Activated CD8-positive, alpha-beta memory T cell treated with anti-CD3 and anti-CD28 coated beads, Interleukin-2, amount 50 U/mL, for 24 hours (primary cell): Measurements from ENCODE around the gene WNT7B.

Experiments used
- DNase-seq: peaks from one replicate; pipeline ENCODE4 v3.0.0-alpha.2; 2020; ENCODE audit errors: extremely low read depth

The WNT7B gene

DNA sequence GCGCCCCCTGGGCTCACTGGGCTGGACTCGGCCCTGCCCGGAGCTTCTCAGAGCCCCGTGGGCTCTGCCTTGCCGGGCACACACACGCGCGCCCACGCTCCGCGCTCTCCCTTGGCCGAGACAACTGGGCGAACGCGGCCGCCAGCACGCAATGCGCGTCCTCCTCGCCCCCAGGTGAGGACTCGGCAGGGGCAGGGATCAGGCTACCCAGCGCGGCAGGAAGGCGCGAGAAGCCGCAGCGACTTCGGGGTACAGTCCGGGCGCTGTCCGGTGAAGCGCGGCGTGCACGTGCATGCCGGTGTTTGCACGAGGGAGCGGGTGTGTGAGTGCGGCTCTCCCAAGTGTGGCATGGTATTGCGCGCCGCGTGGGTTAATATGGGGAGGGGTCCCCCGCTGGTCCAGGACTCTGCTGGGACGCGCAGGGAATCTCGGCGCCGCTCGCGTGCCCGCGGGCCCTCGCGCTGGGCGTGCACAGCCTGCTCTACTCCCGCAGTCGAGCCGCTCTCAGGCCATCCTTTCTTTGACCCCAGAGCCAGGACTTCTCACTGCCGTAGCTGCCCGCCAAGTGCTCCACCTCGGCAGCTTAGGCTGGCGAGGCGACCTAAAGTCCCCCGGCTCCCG is 5.4 kb downstream of the WNT7B start:
- DNase-seq, result no peak

GRCh38 chr22:45970705-45971407 is 6.1 kb downstream of the WNT7B start:
- DNase-seq, result no peak

- DNase-seq, result no peak
Measured at GRCh38 chr22:45969801-45970470, 7.0 kb downstream of the WNT7B start.

DNA sequence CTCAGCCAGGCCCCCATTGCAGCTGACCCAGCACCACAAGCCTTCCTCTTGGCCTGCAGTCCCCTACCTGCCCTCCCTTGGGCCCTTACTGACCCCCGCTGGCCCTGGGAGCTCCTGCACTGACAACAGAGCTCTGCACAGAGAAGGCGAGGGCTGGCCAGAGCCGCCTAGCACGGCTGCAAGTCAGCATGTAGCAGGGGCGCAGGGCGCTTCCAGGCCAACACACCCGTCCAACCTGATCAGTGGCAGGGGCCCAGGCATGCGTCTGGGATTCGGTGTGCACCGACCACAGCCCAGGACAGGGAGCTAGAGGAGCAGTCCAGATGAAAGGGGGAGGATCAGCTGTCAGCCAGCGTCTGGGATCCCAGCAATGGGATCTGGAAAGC is 7.6 kb downstream of the WNT7B start:
- DNase-seq, result no peak

DNA sequence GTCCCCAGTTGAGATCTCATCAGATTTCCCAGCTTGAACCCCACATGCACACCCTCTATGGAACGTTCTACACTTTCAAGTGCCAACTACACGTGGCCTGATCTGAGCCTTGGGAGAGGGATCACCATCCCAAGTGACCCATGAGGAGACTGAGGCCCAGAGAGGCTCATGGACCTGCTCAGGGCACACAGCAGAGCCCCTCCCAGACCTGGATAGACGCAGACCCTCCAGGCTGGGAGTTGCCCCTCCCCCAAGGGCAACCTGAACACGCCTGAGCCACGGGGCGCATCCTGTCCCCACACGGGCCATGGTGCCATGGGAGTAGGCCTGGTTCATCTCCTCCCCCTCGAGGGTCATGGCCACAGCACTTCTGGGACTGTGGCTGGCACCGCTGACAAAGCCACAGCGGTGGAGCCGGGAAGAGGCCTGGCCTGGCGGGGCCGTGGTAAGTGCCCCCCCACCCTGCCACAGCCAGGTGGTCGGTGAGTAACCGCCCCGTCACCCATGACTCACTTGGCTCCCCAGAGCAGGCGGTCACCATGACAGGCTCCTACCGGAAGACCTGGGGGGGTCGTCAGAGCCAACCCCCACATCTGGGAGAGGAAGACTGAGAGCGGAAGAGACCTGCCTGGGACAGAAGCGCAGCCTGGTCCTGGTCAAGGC is 8.1 kb downstream of the WNT7B start:
- DNase-seq, result no peak

DNA sequence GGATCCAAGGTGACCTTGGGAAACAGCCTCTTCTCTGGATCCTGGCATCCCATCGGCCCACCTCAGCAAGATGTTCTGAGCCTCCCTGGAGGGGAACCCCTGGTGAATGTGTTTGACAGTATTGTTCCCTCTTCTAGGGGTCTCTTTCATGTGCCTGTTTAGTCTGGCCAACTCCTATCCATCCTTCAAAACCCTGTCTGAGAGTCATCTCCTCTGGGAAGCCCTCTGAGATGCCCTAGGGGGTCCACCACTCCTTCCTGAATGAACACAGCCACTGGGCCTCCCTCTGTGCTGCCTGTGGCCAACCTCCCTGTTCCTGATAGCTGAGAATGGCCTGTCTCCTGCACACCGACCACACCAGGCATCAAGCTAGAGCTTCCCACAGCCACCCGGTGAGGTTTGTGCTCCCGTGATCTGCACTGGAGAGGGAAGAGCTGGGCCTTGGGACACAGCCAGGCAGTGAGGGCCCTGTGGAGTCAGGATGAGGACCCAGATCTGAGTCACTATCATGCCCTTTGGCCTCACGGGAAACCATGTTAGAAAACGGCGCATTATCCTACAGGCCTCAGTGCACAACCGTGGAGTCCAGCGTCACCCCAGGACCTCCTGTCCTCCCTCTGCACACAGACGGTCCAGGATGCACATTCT is 8.8 kb downstream of the WNT7B start:
- DNase-seq, result no peak

DNA sequence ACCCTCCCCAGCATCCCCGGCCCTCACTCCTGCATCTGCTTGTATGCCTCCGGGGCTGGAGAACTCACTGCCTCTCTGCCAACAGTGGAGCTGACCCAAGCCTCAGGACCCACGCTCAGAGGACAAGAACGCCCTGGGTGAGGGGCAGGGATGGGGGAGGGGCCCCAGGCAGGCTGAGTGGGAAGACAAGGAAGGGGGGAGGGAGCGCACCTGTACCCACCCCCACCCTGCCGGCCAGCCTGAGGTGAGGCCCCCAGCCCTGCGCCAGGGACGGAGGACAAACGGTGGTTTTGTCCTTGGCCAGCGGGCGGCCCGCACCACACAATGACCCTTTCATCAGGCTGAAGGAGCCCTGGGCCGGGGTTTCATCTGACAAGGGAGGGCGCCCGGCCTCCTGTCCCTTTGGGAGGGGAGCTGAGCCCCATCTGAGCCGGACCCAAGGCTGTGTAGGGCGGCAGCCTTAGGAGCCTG is 10.0 kb downstream of the WNT7B start:
- DNase-seq, result no peak

DNA sequence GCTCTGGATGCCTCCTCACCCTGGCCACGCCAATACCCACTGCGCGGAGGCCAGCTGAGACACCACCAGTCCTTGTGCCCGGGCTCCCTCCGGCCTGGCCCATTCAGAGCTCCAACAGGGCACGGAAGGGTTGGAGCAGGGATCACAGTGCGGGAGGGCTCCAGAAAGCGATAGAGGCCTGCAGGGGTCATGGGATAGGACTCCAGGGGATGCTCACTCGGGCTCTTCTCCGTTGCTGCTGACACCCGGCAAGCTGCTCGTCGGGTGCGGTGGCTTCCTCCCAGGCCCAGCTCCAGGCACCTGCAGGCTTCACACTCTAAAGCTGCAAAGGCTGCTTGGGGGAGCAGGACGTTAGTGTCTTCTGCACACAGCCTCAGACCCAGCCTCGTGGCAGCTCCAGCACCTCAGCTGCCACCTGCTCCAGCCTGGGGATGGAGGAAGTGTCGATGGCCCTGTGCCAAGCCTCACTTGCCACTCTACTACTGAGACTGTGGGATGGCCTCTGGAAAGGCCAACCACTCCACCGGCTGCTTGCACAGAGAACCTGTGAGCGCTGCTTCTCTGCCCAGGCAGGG is 10.6 kb downstream of the WNT7B start:
- no peak for DNase-seq

DNA sequence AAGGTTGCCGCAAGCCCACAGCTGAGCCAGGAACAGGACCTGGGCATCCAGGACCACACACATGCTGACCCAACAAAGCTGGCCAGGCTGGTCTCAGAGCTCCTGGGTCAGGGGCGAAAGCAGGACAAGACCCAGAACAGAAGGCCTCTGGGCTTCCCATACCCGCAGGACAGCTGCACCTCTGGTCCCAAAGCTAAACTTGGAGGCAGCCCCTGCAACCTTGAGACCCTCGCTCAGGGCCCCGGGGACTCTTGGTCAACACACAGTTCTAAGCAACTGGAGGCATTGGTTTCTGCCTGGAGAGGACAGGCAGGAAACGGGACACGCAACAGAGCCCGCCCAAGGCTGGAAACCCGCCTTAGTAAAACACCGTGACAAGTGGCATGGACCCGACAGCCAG is 11.4 kb downstream of the WNT7B start:
- DNase-seq, result no peak

DNA sequence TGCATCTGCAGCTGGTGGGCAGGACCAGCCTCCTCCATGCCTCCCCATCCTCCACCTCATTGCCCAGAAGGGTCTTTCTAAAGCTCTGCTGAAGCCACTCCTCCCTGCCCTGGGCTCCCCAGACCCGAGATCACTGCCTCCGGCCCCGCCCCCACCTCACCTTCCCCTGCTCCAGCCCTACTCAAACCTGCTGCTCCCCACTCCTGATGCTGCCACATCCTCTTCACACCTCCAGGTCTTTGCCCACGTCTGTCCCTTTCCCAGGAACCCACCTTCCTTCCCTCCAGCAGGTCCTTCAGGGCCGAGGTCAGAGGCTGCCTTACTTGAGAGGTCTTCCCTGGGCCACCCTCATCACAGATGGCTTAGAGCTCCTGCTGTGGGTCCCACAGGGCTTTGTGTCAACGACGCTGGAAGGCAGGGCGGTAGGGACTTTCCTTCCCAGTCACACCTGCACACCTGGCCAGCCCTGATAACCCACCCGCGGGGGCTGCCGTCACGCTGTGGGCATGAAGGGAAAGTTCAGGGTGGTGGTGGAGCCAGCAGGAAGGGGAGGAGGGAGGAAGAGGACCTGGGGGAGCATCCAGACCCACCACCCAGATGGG is 11.9 kb downstream of the WNT7B start:
- no peak for DNase-seq

DNA sequence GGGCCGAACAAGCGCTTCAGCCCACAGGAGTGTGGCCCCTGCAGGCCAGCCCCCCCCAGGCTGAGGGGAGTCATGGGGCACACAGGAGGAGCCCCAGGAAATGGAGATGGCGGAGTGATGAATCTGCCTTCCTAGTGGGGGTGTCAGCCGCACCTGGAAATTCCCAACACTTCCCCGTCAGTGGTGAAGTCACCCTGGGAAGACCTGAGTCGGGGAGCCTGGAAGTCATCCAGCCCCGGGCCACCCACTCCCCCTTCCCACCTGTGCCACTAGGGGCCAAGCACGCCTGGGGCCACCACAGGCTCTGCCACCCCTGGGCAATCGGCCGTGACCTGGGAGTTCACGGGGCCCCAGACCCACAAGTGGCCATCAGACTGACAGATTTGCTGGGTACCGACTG is 12.6 kb downstream of the WNT7B start:
- no peak for DNase-seq

DNA sequence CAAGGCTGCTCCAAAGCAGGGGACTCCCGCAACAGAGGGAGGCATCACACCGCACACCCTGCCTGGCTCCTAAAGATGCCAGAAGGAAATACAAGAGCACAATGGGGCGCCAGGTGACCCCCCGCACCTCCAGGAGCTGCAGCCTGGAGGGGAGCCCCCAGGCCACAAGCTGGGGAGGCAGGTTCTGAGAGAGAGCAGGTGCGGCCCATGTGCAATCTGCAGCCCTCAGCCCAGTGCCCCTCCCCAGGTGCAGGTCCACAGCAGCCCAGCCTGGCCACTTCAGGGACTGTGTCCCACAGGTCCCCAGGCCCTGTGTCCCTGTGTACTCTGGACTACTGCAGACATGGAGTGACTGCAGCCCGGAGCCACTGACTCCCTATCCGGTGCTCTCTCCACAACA is 13.1 kb downstream of the WNT7B start:
- DNase-seq, result no peak

- no peak for DNase-seq
Measured at GRCh38 chr22:45962756-45963324, 14.1 kb downstream of the WNT7B start.

GRCh38 chr22:45962434-45962718 is 14.6 kb downstream of the WNT7B start:
- no peak for DNase-seq

GRCh38 chr22:45961679-45962433 is 15.1 kb downstream of the WNT7B start:
- DNase-seq, result no peak

DNA sequence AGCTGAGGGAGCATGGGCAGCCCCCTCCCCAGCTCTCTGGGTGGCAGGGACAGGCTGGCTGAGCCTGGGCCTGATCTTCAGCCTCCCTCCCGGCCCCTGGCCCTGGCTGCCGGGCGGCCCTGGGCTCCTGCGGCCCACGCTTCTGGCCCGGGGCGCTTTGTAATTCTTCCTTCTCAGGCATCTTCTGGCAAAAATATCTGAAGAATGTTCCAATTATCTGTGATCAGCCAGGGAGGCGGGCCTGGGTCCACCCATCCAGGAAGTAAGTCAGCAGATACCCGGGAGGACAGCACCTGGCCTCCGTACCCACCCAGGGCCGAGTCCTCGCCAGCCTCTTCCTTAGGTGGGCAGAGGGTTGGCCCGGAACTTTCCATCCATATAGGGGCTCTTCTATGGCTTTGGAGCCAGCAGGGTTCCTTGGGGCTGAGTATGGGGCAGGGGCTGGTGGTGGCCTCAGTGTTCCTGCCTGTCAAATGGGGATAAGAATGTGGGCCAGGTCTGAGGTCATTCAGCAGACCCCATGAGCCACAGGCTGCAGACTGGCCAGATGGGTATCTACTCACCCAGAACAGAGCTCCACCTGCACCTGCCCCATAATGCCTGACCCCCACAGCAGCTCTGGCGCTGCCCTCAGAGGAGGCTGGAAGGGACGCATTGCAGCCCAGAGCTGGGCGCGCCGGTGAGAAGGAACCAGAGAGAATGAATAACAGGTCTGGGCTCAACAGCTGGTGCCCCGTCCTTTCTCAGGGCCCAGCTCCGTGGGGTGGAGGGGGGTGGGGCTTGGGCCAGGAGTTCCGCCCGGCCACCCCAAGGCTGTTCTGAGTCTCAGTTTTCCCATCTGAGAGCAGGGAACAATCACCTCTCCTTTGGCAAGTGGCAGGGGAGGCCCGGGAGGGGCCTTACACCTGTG is 16.2 kb downstream of the WNT7B start:
- no peak for DNase-seq

DNA sequence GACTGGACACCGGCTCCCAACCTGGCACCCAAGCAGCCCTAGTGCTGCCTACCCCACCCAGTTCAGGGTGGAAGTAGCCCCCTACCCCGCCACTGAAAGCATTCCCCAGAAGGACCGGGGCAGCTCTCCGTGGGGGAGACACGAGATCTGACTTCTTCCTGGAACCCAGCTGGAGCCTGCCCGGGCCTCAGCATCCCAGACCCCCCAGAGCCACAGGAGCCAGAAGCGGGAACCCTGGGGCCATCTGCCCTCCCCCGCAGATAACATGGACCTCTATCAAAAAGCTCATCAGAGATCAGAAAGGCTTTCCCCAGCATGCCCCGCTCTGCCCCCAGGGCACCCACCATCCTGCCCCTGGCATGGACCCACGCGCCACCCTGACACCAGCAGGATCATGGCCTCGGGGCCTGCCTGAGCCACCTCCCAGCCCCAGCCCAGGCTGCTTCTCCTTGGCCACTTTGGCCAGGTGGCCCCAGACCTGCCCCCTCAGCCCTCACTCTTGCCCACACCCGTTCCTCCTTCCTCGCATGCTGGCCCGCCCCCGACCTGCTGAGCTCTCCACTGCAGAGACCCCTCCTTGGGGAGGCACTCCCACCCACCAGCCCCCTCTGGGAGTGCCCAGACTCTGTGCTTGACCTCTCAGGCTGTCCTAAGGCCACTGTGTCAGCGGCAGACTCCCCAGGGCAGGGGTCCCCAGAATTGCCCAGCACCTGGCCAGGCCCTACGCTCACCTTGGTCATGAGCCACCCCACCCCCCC is 17.1 kb downstream of the WNT7B start:
- DNase-seq, result no peak

GRCh38 chr22:45958971-45959370 is 18.0 kb downstream of the WNT7B start:
- no peak for DNase-seq

GRCh38 chr22:45957826-45958225 is 19.1 kb downstream of the WNT7B start:
- DNase-seq, result no peak
